Measurements from ENCODE around the gene ACOT2. TPM values are rescaled to one million over a fixed set of nuclear protein-coding genes. Genes with fewer than 3 reads are reported as not detected.
"Not testable (repeated sequence)": the region's sequence is repeated elsewhere in the genome, so short reads cannot be mapped to it uniquely, and the experiment has no call there.

Gene ACOT2
- total and polyA plus RNA-seq, 2 donors (not counting 1 experiment from before 2014, with no cell fraction given) = 8.3 to 17.7 TPM

GRCh38 chr14:73558238-73558637 lies 10.8 kb upstream of the ACOT2 start:
- H3K27ac Mint-ChIP-seq; H3K4me3 Mint-ChIP-seq; H2AFZ ChIP-seq (ENCODE audit: insufficient read depth, low read depth, low read length, poor library complexity, severe bottlenecking); H3K36me3 ChIP-seq (replicated peaks in 1 of 2; ENCODE audit: control extremely low read depth in 1 of 2, control insufficient read depth in 1 of 2, extremely low read depth in 1 of 2, insufficient read depth in 2 of 2, low read length in 1 of 2); H3K4me1 ChIP-seq (ENCODE audit: control insufficient read depth in 2 of 2, insufficient read depth in 2 of 2, low read length in 2 of 2); H4K20me1 ChIP-seq (ENCODE audit: control insufficient read depth, insufficient read depth, low read length, poor library complexity, severe bottlenecking); H3K4me1 Mint-ChIP-seq; H3K27me3 Mint-ChIP-seq; ATAC-seq (ENCODE audit: low read depth); CTCF ChIA-PET; H3K27ac ChIP-seq (ENCODE audit: low read length in 2 of 2); intact Hi-C loops (cut with micrococcal nuclease); H3K4me3 ChIP-seq (ENCODE audit: control extremely low read depth in 1 of 5, extremely low read depth in 1 of 5, insufficient read depth in 1 of 5, low read depth in 2 of 5, low read length in 4 of 5); POLR2A ChIA-PET; H3K9me3 Mint-ChIP-seq (ENCODE audit: insufficient read depth); H3K4me2 ChIP-seq (replicated peaks; ENCODE audit: low read depth, low read length, poor library complexity, severe bottlenecking); H3K79me2 ChIP-seq (ENCODE audit: control insufficient read depth, insufficient read depth, low read length); DNase-seq; H3K27me3 ChIP-seq (replicated peaks in 1 of 4; ENCODE audit: control extremely low read depth in 1 of 4, control insufficient read depth in 3 of 4, insufficient read depth in 4 of 4, low read length in 3 of 4); H3K9ac ChIP-seq (ENCODE audit: low read length): not testable (repeated sequence)
- no CpG with 5 or more reads among the region's 2 CpGs for whole genome bisulfite sequencing (ENCODE audit: insufficient coverage)
- peaks cover 0 to 15% (median 0%) of the 10 kb centered on the region in 3 donors for H3K9me3 ChIP-seq (ENCODE audit: control extremely low read depth in 1 of 3, control insufficient read depth in 2 of 3, insufficient read depth in 1 of 3, low read length in 2 of 3)

- H3K4me1 Mint-ChIP-seq; H3K4me1 ChIP-seq (ENCODE audit: control insufficient read depth in 2 of 2, insufficient read depth in 2 of 2, low read length in 2 of 2); H3K4me2 ChIP-seq (replicated peaks; ENCODE audit: low read depth, low read length, poor library complexity, severe bottlenecking); H3K27ac Mint-ChIP-seq; H3K4me3 ChIP-seq (ENCODE audit: control extremely low read depth in 1 of 5, extremely low read depth in 1 of 5, insufficient read depth in 1 of 5, low read depth in 2 of 5, low read length in 4 of 5); H2AFZ ChIP-seq (ENCODE audit: insufficient read depth, low read depth, low read length, poor library complexity, severe bottlenecking); H3K27me3 Mint-ChIP-seq; H3K36me3 ChIP-seq (replicated peaks in 1 of 2; ENCODE audit: control extremely low read depth in 1 of 2, control insufficient read depth in 1 of 2, extremely low read depth in 1 of 2, insufficient read depth in 2 of 2, low read length in 1 of 2); DNase-seq; H3K9ac ChIP-seq (ENCODE audit: low read length); H3K4me3 Mint-ChIP-seq; H3K27me3 ChIP-seq (replicated peaks in 1 of 4; ENCODE audit: control extremely low read depth in 1 of 4, control insufficient read depth in 3 of 4, insufficient read depth in 4 of 4, low read length in 3 of 4); H3K9me3 Mint-ChIP-seq (ENCODE audit: insufficient read depth); H3K27ac ChIP-seq (ENCODE audit: low read length in 2 of 2); H4K20me1 ChIP-seq (ENCODE audit: control insufficient read depth, insufficient read depth, low read length, poor library complexity, severe bottlenecking); intact Hi-C loops (cut with micrococcal nuclease); POLR2A ChIA-PET; CTCF ChIA-PET; ATAC-seq (ENCODE audit: low read depth): not testable (repeated sequence)
- WGBS (ENCODE audit: insufficient coverage) = 100% methylated on average over 2 of the region's 7 CpGs
- H3K9me3 ChIP-seq (ENCODE audit: control extremely low read depth in 1 of 3, control insufficient read depth in 2 of 3, insufficient read depth in 1 of 3, low read length in 2 of 3) = peaks cover 0 to 19% (median 0%) of the 10 kb centered on the region in 3 donors
- H3K79me2 ChIP-seq (ENCODE audit: control insufficient read depth, insufficient read depth, low read length) = peaks cover 11% of the 10 kb centered on the region
These were observed 6.8 kb upstream of the ACOT2 start for GRCh38 chr14:73562256-73562655.

- H3K9ac ChIP-seq (ENCODE audit: low read length); H3K4me1 ChIP-seq (ENCODE audit: control insufficient read depth in 2 of 2, insufficient read depth in 2 of 2, low read length in 2 of 2); H3K4me3 ChIP-seq (ENCODE audit: control extremely low read depth in 1 of 5, extremely low read depth in 1 of 5, insufficient read depth in 1 of 5, low read depth in 2 of 5, low read length in 4 of 5); CTCF ChIA-PET; H3K4me3 Mint-ChIP-seq; H3K9me3 Mint-ChIP-seq (ENCODE audit: insufficient read depth); H3K27me3 Mint-ChIP-seq; POLR2A ChIA-PET; ATAC-seq (ENCODE audit: low read depth); H3K27ac ChIP-seq (ENCODE audit: low read length in 2 of 2); H2AFZ ChIP-seq (ENCODE audit: insufficient read depth, low read depth, low read length, poor library complexity, severe bottlenecking); H3K4me2 ChIP-seq (replicated peaks; ENCODE audit: low read depth, low read length, poor library complexity, severe bottlenecking); H3K36me3 ChIP-seq (replicated peaks in 1 of 2; ENCODE audit: control extremely low read depth in 1 of 2, control insufficient read depth in 1 of 2, extremely low read depth in 1 of 2, insufficient read depth in 2 of 2, low read length in 1 of 2); DNase-seq; intact Hi-C loops (cut with micrococcal nuclease); H3K27me3 ChIP-seq (replicated peaks in 1 of 4; ENCODE audit: control extremely low read depth in 1 of 4, control insufficient read depth in 3 of 4, insufficient read depth in 4 of 4, low read length in 3 of 4); H3K27ac Mint-ChIP-seq; H4K20me1 ChIP-seq (ENCODE audit: control insufficient read depth, insufficient read depth, low read length, poor library complexity, severe bottlenecking): not testable (repeated sequence)
- peaks cover 10% of the 10 kb centered on the region for H3K4me1 Mint-ChIP-seq
- 100% methylated on average over 2 of the region's 6 CpGs for WGBS (ENCODE audit: insufficient coverage)
- Histone ChIP-seq H3K9me3 (ENCODE audit: control extremely low read depth in 1 of 3, control insufficient read depth in 2 of 3, insufficient read depth in 1 of 3, low read length in 2 of 3) (peaks cover 0 to 19% (median 0%) of the 10 kb centered on the region in 3 donors), H3K79me2 (ENCODE audit: control insufficient read depth, insufficient read depth, low read length) (peaks cover 14% of the 10 kb centered on the region)
These were observed 6.3 kb upstream of the ACOT2 start for GRCh38 chr14:73562696-73563095.

- H3K79me2 ChIP-seq (ENCODE audit: control insufficient read depth, insufficient read depth, low read length) = peaks cover 20% of the 10 kb centered on the region
- H3K27ac Mint-ChIP-seq; H4K20me1 ChIP-seq (ENCODE audit: control insufficient read depth, insufficient read depth, low read length, poor library complexity, severe bottlenecking); H3K4me2 ChIP-seq (replicated peaks; ENCODE audit: low read depth, low read length, poor library complexity, severe bottlenecking); H3K9me3 Mint-ChIP-seq (ENCODE audit: insufficient read depth); H3K36me3 ChIP-seq (replicated peaks in 1 of 2; ENCODE audit: control extremely low read depth in 1 of 2, control insufficient read depth in 1 of 2, extremely low read depth in 1 of 2, insufficient read depth in 2 of 2, low read length in 1 of 2); DNase-seq; ATAC-seq (ENCODE audit: low read depth); H3K27me3 Mint-ChIP-seq; H3K4me3 ChIP-seq (ENCODE audit: control extremely low read depth in 1 of 5, extremely low read depth in 1 of 5, insufficient read depth in 1 of 5, low read depth in 2 of 5, low read length in 4 of 5); H2AFZ ChIP-seq (ENCODE audit: insufficient read depth, low read depth, low read length, poor library complexity, severe bottlenecking); H3K27me3 ChIP-seq (replicated peaks in 1 of 4; ENCODE audit: control extremely low read depth in 1 of 4, control insufficient read depth in 3 of 4, insufficient read depth in 4 of 4, low read length in 3 of 4); H3K9ac ChIP-seq (ENCODE audit: low read length); POLR2A ChIA-PET; H3K4me3 Mint-ChIP-seq; H3K27ac ChIP-seq (ENCODE audit: low read length in 2 of 2): not testable (repeated sequence)
- 95% methylated on average over 18 of the region's 18 CpGs for WGBS (ENCODE audit: insufficient coverage)
- peaks cover 0 to 19% (median 0%) of the 10 kb centered on the region in 3 donors for H3K9me3 ChIP-seq (ENCODE audit: control extremely low read depth in 1 of 3, control insufficient read depth in 2 of 3, insufficient read depth in 1 of 3, low read length in 2 of 3)
- H3K4me1 Mint-ChIP-seq = peaks cover 38% of the 10 kb centered on the region
- CTCF ChIA-PET = interaction anchor here (1.1 to 2.1 kb wide), 3 partner anchors 57 to 661 kb away, joined by 3 to 8 read pairs (median 3); no protein-coding TSS in a partner anchor
- H3K4me1 ChIP-seq (ENCODE audit: control insufficient read depth in 2 of 2, insufficient read depth in 2 of 2, low read length in 2 of 2) = peaks cover 19 to 32% of the 10 kb centered on the region in 2 donors
- intact Hi-C loops (cut with micrococcal nuclease) = loop anchor here (5.0 kb wide), 1 partner anchor 74 kb away; the partner anchor contains the start of gene RIOX1
These were observed 2.6 kb upstream of the ACOT2 start for GRCh38 chr14:73566431-73566830.
